GM23338 (cell line): ENCODE measurements around the gene RNF152. TPM values are rescaled to one million over a fixed set of nuclear protein-coding genes. Genes with fewer than 3 reads are reported as not detected.

Experiments used
- ATAC-seq: fragments of 200-7000 bp; cut with Tn5 transposase; 3 replicates; pipeline ENCODE4 v1.9.1; 2020
- DNase-seq: peaks from one replicate; pipeline ENCODE4 v3.0.0-alpha.2; 2015; ENCODE audit warnings: low spot score
- H2AFZ ChIP-seq: fragments of 200-600 bp; sonication (generic); 2 replicates; pipeline ENCODE4 v1.8.0; 2016; ENCODE audit warnings: antibody characterized with exemption, mild to moderate bottlenecking, moderate library complexity
- H3F3A ChIP-seq: fragments of 200-600 bp; sonication (generic); replicated peaks from 2 replicates; pipeline ENCODE4 v1.8.0; 2017; ENCODE audit warnings: antibody characterized with exemption, mixed run types, low read depth
- H3K27ac ChIP-seq: fragments of 200-600 bp; sonication (generic); 2 replicates; pipeline ENCODE4 v1.6.1; 2016; ENCODE audit warnings: low read depth
- H3K27me3 ChIP-seq: fragments of 200-600 bp; sonication (generic); 2 replicates; pipeline ENCODE4 v1.8.0; 2016; ENCODE audit warnings: mild to moderate bottlenecking, mixed run types, moderate library complexity; ENCODE audit not compliant: insufficient read depth
- H3K36me3 ChIP-seq: fragments of 200-600 bp; sonication (generic); 2 replicates; pipeline ENCODE4 v1.8.0; 2016; ENCODE audit warnings: mild to moderate bottlenecking; ENCODE audit not compliant: insufficient read depth
- H3K4me1 ChIP-seq: fragments of 200-600 bp; sonication (generic); 2 replicates; pipeline ENCODE4 v1.8.0; 2016; ENCODE audit warnings: mild to moderate bottlenecking, moderate library complexity; ENCODE audit not compliant: insufficient read depth
- H3K4me2 ChIP-seq: fragments of 200-600 bp; sonication (generic); 2 replicates; pipeline ENCODE4 v1.7.1; 2017; ENCODE audit warnings: mixed run types
- H3K4me3 ChIP-seq: fragments of 200-600 bp; sonication (generic); 2 replicates; pipeline ENCODE4 v1.6.1; 2016; ENCODE audit warnings: mixed run types
- H3K79me2 ChIP-seq: fragments of 200-600 bp; sonication (generic); replicated peaks from 2 replicates; pipeline ENCODE4 v1.8.0; 2017; ENCODE audit warnings: mild to moderate bottlenecking; ENCODE audit not compliant: insufficient read depth
- H3K9me2 ChIP-seq: fragments of 200-600 bp; sonication (generic); 2 replicates; pipeline ENCODE4 v1.8.0; 2017; ENCODE audit not compliant: insufficient read depth
- H4K20me1 ChIP-seq: fragments of 200-600 bp; sonication (generic); replicated peaks from 2 replicates; pipeline ENCODE4 v1.8.0; 2017; ENCODE audit warnings: mild to moderate bottlenecking; ENCODE audit not compliant: insufficient read depth
- H3K27ac Mint-ChIP-seq: 2 replicates; pipeline ENCODE4 v1.8.0; 2020; ENCODE audit warnings: inconsistent platforms, mild to moderate bottlenecking, moderate library complexity, mixed read lengths
- H3K27me3 Mint-ChIP-seq: 3 replicates; pipeline ENCODE4 v1.8.0; 2022; ENCODE audit warnings: low read depth, mild to moderate bottlenecking, moderate library complexity, mixed read lengths, inconsistent platforms; ENCODE audit not compliant: insufficient read depth, poor library complexity
- H3K36me3 Mint-ChIP-seq: 3 replicates; pipeline ENCODE4 v1.8.0; 2021; ENCODE audit warnings: low read depth, mild to moderate bottlenecking, inconsistent platforms, moderate library complexity, mixed read lengths
- H3K4me1 Mint-ChIP-seq: 3 replicates; pipeline ENCODE4 v1.8.0; 2020; ENCODE audit warnings: mild to moderate bottlenecking, inconsistent platforms, mixed read lengths
- H3K4me3 Mint-ChIP-seq: 3 replicates; pipeline ENCODE4 v1.8.0; 2021; ENCODE audit warnings: moderate library complexity, mild to moderate bottlenecking, inconsistent platforms, mixed read lengths
- H3K9me3 Mint-ChIP-seq: 3 replicates; pipeline ENCODE4 v1.8.0; 2020; ENCODE audit warnings: moderate library complexity, mild to moderate bottlenecking, inconsistent platforms, mixed read lengths
- CREB1 ChIP-seq: fragments of 250-450 bp; sonication (Bioruptor Pico); IDR thresholded peaks from 2 replicates; pipeline ENCODE4 v1.5.0; 2020; ENCODE audit warnings: low read depth, mild to moderate bottlenecking, moderate library complexity
- EZH2 ChIP-seq: fragments of 200-600 bp; sonication (generic); IDR thresholded peaks from one replicate; pipeline ENCODE4 v1.8.0; 2017; ENCODE audit warnings: antibody characterized with exemption, mild to moderate bottlenecking, low read depth; ENCODE audit not compliant: unreplicated experiment
- EZH2phosphoT487 ChIP-seq: fragments of 200-600 bp; sonication (generic); IDR thresholded peaks from one replicate; pipeline ENCODE4 v1.8.1; 2018; ENCODE audit warnings: antibody characterized with exemption; ENCODE audit not compliant: unreplicated experiment
- JUNB ChIP-seq: IDR thresholded peaks from one replicate; pipeline ENCODE4 v1.6.1; 2016; ENCODE audit warnings: antibody characterized with exemption; ENCODE audit not compliant: unreplicated experiment
- REST ChIP-seq: IDR thresholded peaks from one replicate; pipeline ENCODE4 v1.6.1; 2018; ENCODE audit warnings: antibody characterized with exemption; ENCODE audit not compliant: unreplicated experiment
- STAT1 ChIP-seq: IDR thresholded peaks from one replicate; pipeline ENCODE4 v1.6.1; 2016; ENCODE audit warnings: antibody characterized with exemption; ENCODE audit not compliant: unreplicated experiment
- ZNF114 ChIP-seq: fragments of 250-450 bp; sonication (Bioruptor Pico); IDR thresholded peaks from 2 replicates; pipeline ENCODE4 v1.5.0; 2020; ENCODE audit warnings: mild to moderate bottlenecking, moderate library complexity
- ZNF331 ChIP-seq: fragments of 250-450 bp; sonication (Bioruptor Pico); IDR thresholded peaks from 2 replicates; pipeline ENCODE4 v1.5.0; 2020; ENCODE audit warnings: low read depth, mild to moderate bottlenecking, moderate library complexity
- ZNF462 ChIP-seq: fragments of 250-450 bp; sonication (Bioruptor Pico); IDR thresholded peaks from 2 replicates; pipeline ENCODE4 v1.5.0; 2020; ENCODE audit warnings: mild to moderate bottlenecking, moderate library complexity
- polyA plus RNA-seq: library from polyadenylated mRNA; unstranded; fragments of >200 nt; fragmentation: Nextera tagmentation; extraction: Ambion mirVana; gene quantifications from 2 replicates; pipeline ENCODE4 v1.2.1, GENCODE V29; 2016
- total RNA-seq: library from RNA; depleted of rRNA; stranded (reverse); fragments of >200 nt; shearing (Covaris generic); gene quantifications from 2 replicates; pipeline ENCODE4 v1.2.3, GENCODE V29; 2014
- TF ChIP-seq, protein P1 (sequence below): IDR thresholded peaks from 2 replicates; pipeline ENCODE4 v1.6.1; 2016; ENCODE audit warnings: antibody characterized with exemption
- TF ChIP-seq, protein P2 (sequence below), 2 experiments: fragments of 200-600 bp in 1 of 2; sonication (generic) in 1 of 2; conservative IDR thresholded peaks; 2 replicates each; pipeline versions ENCODE4 v1.5.1 to v1.6.1; 2016 to 2017; ENCODE audit warnings: antibody characterized with exemption in 2 of 2, low read depth in 2 of 2, mild to moderate bottlenecking in 2 of 2, moderate library complexity in 1 of 2

RNF152 gene
- total and polyA plus RNA-seq, 2 experiments from 2014 or later = 1.2 to 2.9 TPM

DNA sequence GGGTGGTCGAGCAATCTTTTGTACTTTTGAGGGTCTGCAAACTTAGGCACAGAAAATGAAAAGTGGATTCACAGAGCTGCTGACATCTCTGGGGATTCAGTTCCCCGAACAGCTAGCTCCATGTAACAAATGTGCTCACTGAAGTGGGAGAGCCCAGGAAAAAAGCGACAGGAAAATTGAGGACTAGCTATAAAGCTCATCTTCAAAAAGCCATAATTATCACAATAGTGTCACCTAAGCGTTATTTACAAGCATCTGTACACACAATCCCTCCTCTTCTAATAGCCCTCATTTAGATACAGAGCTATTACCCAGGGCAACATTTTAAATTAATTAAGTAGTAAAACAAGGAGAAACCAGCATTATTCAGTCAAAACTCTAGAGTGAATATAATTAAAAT lies 36.1 kb downstream of the RNF152 start:
- Mint-ChIP-seq H3K27me3 (peaks cover 7% of the 10 kb centered on the region), H3K9me3 (no peaks in the 10 kb centered on the region), H3K36me3 (no peaks in the 10 kb centered on the region), H3K27ac (no peak overlapping the region), H3K4me3 (no peak overlapping the region), H3K4me1 (peaks cover 9% of the 10 kb centered on the region)
- no peak overlapping the region for H3K4me2 ChIP-seq
- H3K9me2 ChIP-seq = 0 out of 2 replicates have a peak, but pooled peaks cover 8% of the 10 kb centered on the region
- no peaks in the 10 kb centered on the region for H4K20me1 ChIP-seq
- H3K27me3 ChIP-seq = no peaks in the 10 kb centered on the region
- ATAC-seq (no peak), DNase-seq (no peak)
- no peaks in the 10 kb centered on the region for H3K4me1 ChIP-seq
- no peak overlapping the region for H3K4me3 ChIP-seq
- TF ChIP-seq CREB1 (no peak), ZNF331 (CRISPR knock-in tag) (no peak), ZNF114 (CRISPR knock-in tag) (no peak), REST (no peak), EZH2phosphoT487 (no peak), ZNF462 (no peak), EZH2 (no peak), JUNB (no peak), STAT1 (no peak)
- TF ChIP-seq, protein P1, sequence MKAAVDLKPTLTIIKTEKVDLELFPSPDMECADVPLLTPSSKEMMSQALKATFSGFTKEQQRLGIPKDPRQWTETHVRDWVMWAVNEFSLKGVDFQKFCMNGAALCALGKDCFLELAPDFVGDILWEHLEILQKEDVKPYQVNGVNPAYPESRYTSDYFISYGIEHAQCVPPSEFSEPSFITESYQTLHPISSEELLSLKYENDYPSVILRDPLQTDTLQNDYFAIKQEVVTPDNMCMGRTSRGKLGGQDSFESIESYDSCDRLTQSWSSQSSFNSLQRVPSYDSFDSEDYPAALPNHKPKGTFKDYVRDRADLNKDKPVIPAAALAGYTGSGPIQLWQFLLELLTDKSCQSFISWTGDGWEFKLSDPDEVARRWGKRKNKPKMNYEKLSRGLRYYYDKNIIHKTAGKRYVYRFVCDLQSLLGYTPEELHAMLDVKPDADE = no peak
- TF ChIP-seq, protein P2, sequence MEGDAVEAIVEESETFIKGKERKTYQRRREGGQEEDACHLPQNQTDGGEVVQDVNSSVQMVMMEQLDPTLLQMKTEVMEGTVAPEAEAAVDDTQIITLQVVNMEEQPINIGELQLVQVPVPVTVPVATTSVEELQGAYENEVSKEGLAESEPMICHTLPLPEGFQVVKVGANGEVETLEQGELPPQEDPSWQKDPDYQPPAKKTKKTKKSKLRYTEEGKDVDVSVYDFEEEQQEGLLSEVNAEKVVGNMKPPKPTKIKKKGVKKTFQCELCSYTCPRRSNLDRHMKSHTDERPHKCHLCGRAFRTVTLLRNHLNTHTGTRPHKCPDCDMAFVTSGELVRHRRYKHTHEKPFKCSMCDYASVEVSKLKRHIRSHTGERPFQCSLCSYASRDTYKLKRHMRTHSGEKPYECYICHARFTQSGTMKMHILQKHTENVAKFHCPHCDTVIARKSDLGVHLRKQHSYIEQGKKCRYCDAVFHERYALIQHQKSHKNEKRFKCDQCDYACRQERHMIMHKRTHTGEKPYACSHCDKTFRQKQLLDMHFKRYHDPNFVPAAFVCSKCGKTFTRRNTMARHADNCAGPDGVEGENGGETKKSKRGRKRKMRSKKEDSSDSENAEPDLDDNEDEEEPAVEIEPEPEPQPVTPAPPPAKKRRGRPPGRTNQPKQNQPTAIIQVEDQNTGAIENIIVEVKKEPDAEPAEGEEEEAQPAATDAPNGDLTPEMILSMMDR (conservative IDR thresholded peaks at IDR 0.05; ENCODE audit: low read depth in 2 of 2) = no peak
- H3K79me2 ChIP-seq = no peaks in the 10 kb centered on the region
- no peaks in the 10 kb centered on the region for H3K36me3 ChIP-seq
- H2AFZ ChIP-seq = no peak overlapping the region
- no peak overlapping the region for H3K27ac ChIP-seq
- H3F3A ChIP-seq = no peaks in the 10 kb centered on the region
